Endothelial cell of umbilical vein (primary cell): ENCODE data around the gene CDHR1.

ENCODE experiments used
- POLR2A ChIP-seq: IDR thresholded peaks from 2 replicates; pipeline ENCODE4 v1.6.1; 2012; ENCODE audit warnings: low read depth, mild to moderate bottlenecking, control low read depth, low read length
- TF ChIP-seq, protein P1 (sequence below), 2 donors: IDR thresholded peaks; 1 replicate in 1 of 2; 2 replicates in 1 of 2; pipeline ENCODE4 v1.5.1; 2011; ENCODE audit warnings: low read length in 2 of 2, mild to moderate bottlenecking in 2 of 2, moderate library complexity in 2 of 2, control low read depth in 1 of 2, inconsistent platforms in 1 of 2, low read depth in 1 of 2; ENCODE audit not compliant: insufficient read depth in 1 of 2; ENCODE audit errors: extremely low read depth in 1 of 2

DNA sequence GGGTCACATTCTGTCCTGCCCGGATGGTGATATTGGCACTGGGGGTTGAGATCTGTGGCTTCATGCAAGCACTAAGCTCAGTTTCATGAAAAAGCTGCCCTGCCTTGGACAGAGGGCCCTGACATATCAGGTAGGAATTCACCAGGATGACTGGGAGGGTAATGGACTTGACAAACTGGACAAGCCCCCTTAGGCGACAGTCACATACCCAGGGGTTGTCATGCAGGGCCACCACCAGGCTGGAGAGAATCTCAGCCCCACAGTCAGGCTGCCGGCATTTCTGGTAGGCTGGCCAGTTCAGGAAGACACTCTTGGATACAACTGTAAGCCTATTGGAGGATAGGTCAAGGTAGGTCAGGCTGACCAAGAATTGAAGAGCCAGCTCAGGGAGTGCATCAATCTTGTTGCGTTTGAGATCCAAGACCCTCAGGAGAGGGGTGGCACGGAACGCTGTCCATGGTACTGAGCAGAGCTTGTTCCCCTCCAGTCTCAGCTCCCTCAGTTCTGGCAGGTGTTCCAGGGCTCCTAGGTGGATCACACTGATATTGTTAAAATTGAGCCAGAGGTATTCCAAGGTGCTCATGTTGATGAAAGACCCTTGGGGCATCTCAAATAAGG lies 30.2 kb downstream of the CDHR1 start:
- no peak for TF ChIP-seq POLR2A
- TF ChIP-seq, protein P1, sequence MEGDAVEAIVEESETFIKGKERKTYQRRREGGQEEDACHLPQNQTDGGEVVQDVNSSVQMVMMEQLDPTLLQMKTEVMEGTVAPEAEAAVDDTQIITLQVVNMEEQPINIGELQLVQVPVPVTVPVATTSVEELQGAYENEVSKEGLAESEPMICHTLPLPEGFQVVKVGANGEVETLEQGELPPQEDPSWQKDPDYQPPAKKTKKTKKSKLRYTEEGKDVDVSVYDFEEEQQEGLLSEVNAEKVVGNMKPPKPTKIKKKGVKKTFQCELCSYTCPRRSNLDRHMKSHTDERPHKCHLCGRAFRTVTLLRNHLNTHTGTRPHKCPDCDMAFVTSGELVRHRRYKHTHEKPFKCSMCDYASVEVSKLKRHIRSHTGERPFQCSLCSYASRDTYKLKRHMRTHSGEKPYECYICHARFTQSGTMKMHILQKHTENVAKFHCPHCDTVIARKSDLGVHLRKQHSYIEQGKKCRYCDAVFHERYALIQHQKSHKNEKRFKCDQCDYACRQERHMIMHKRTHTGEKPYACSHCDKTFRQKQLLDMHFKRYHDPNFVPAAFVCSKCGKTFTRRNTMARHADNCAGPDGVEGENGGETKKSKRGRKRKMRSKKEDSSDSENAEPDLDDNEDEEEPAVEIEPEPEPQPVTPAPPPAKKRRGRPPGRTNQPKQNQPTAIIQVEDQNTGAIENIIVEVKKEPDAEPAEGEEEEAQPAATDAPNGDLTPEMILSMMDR (IDR thresholded peaks at IDR 0.05; ENCODE audit: extremely low read depth in 1 of 2, insufficient read depth in 1 of 2, low read depth in 1 of 2, low read length in 2 of 2): no peak
